Measurements from ENCODE around the gene LTBP1.

LTBP1 gene

GRCh38 chr2:33083699-33084387 lies 137.1 kb downstream of the LTBP1 start:
- Histone ChIP-seq H3K4me1 (no peaks in the 10 kb centered on the region), H3K4me3 (no peak overlapping the region), H3K9me3 (no peaks in the 10 kb centered on the region), H3K36me3 (replicated peaks) (no peaks in the 10 kb centered on the region), H3K27me3 (ENCODE audit: low read depth) (no peaks in the 10 kb centered on the region)
- no peak for DNase-seq (ENCODE audit: low spot score in 2 of 2)
- in situ Hi-C loops (cut with MboI; ENCODE audit: low sequenced_read_pairs) = no loop called here

DNA sequence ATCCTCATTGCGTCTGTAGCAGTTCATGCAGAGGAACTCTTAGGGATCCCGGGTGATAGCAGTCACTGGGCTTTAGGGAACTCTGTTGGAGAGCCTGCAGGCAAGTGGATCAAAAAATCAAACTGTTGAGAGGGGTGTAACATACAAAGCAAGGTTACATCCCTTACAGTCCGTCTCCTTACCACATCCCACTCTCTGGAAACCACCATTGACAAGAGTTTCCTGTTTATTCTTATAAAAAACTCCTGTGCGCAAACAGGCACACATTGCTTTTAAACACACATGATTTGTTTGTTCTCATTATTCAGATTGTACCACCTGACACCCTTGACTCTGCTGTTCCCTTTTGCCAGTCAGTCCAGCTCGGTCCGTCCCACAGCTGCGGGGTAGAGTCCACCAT lies 137.7 kb downstream of the LTBP1 start:
- H3K4me3 ChIP-seq = no peak overlapping the region
- H3K36me3 ChIP-seq (replicated peaks) = no peaks in the 10 kb centered on the region
- DNase-seq (ENCODE audit: low spot score in 2 of 2) = no peak
- in situ Hi-C loops (cut with MboI; ENCODE audit: low sequenced_read_pairs) = no loop called here
- no peaks in the 10 kb centered on the region for H3K4me1 ChIP-seq
- H3K27me3 ChIP-seq (ENCODE audit: low read depth) = no peaks in the 10 kb centered on the region
- no peaks in the 10 kb centered on the region for H3K9me3 ChIP-seq

DNA sequence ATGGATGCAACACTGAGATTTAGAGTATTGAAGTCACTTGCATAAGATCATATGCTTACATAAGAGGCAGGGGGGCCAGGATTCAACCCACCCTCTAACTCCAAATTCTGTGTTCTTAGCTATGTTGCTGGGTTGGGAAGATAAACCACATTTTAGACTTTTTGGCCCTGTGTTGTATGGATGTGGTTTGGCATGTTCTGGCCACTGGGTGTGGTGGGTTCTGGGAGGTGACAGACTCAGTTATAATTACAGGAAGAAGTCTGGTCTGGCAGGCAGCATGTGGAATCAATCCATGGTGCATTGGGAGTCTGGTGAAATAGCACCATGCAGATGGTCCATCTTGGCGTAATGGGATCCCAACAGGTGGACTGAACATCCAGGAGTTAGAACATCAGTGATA lies 138.9 kb downstream of the LTBP1 start:
- no peaks in the 10 kb centered on the region for H3K4me1 ChIP-seq
- in situ Hi-C loops (cut with MboI; ENCODE audit: low sequenced_read_pairs) = no loop called here
- no peaks in the 10 kb centered on the region for H3K36me3 ChIP-seq (replicated peaks)

GRCh38 chr2:33086400-33087015 lies 139.8 kb downstream of the LTBP1 start:
- no peak overlapping the region for H3K4me3 ChIP-seq
- H3K27me3 ChIP-seq (ENCODE audit: low read depth) = no peaks in the 10 kb centered on the region
- H3K36me3 ChIP-seq (replicated peaks) = no peaks in the 10 kb centered on the region
- in situ Hi-C loops (cut with MboI; ENCODE audit: low sequenced_read_pairs) = no loop called here
- no peak for DNase-seq (ENCODE audit: low spot score in 2 of 2)
- no peaks in the 10 kb centered on the region for H3K4me1 ChIP-seq
- no peaks in the 10 kb centered on the region for H3K9me3 ChIP-seq

More for the DNA sequence above, 138.9 kb downstream of the LTBP1 start:
- DNase-seq (ENCODE audit: low spot score in 2 of 2) = no peak
- H3K4me3 ChIP-seq = no peak overlapping the region
- no peaks in the 10 kb centered on the region for H3K27me3 ChIP-seq (ENCODE audit: low read depth)
- H3K9me3 ChIP-seq = no peaks in the 10 kb centered on the region

GRCh38 chr2:33090553-33091134 lies 143.9 kb downstream of the LTBP1 start:
- no peaks in the 10 kb centered on the region for H3K36me3 ChIP-seq (replicated peaks)
- no peaks in the 10 kb centered on the region for H3K9me3 ChIP-seq
- no peak for DNase-seq (ENCODE audit: low spot score in 2 of 2)
- no peaks in the 10 kb centered on the region for H3K4me1 ChIP-seq
- no peak overlapping the region for H3K4me3 ChIP-seq
- H3K27me3 ChIP-seq (ENCODE audit: low read depth) = no peaks in the 10 kb centered on the region
- in situ Hi-C loops (cut with MboI; ENCODE audit: low sequenced_read_pairs) = no loop called here

- in situ Hi-C loops (cut with MboI; ENCODE audit: low sequenced_read_pairs) = no loop called here
Observed at GRCh38 chr2:33091541-33092123, 144.9 kb downstream of the LTBP1 start.

DNA sequence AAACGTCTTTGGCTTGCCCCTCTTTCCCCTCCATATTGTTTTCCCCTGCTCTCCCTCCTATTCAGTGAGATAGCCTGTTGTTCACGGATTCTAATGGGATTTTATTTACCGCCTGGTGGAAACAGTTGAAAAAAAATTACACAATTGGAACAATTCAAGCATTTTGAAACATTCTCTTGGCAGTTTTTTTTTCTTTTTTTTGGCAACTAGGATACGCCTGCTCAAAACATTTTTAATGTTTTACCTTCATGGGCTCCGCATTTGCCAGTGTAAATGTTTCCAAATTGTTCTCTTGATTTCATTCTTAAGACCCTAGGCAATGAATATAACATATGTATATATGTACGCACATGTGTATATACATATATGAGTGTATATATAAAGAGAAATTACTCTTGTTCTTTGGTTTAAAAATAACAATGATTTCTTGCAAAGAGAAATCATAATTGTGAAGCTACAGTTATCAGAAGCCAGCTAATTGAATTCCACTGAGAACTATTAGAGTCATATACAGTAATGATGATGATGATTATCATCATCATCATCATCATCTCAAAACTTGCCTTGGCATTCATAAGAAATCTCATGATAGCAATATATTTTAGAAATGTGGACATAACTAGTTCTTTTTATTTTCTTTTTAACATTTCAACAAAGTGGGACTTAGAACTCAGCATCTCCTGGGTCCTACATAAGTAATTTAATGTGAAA lies 146.7 kb downstream of the LTBP1 start:
- H3K4me1 ChIP-seq = no peaks in the 10 kb centered on the region
- no peak for DNase-seq (ENCODE audit: low spot score in 2 of 2)
- in situ Hi-C loops (cut with MboI; ENCODE audit: low sequenced_read_pairs) = no loop called here
- H3K36me3 ChIP-seq (replicated peaks) = no peaks in the 10 kb centered on the region
- no peaks in the 10 kb centered on the region for H3K9me3 ChIP-seq
- H3K4me3 ChIP-seq = no peak overlapping the region
- H3K27me3 ChIP-seq (ENCODE audit: low read depth) = 0 out of 2 replicates have a peak, but pooled peaks cover 2% of the 10 kb centered on the region

More at GRCh38 chr2:33091541-33092123, 144.9 kb downstream of the LTBP1 start:
- Histone ChIP-seq H3K4me3 (no peak overlapping the region), H3K27me3 (ENCODE audit: low read depth) (0 out of 2 replicates have a peak, but pooled peaks cover 2% of the 10 kb centered on the region), H3K9me3 (no peaks in the 10 kb centered on the region), H3K36me3 (replicated peaks) (no peaks in the 10 kb centered on the region), H3K4me1 (no peaks in the 10 kb centered on the region)
- no peak for DNase-seq (ENCODE audit: low spot score in 2 of 2)

- Histone ChIP-seq H3K36me3 (replicated peaks) (no peaks in the 10 kb centered on the region), H3K9me3 (no peaks in the 10 kb centered on the region), H3K4me3 (no peak overlapping the region), H3K27me3 (ENCODE audit: low read depth) (0 out of 2 replicates have a peak, but pooled peaks cover 2% of the 10 kb centered on the region), H3K4me1 (no peaks in the 10 kb centered on the region)
- DNase-seq (ENCODE audit: low spot score in 2 of 2) = no peak
- in situ Hi-C loops (cut with MboI; ENCODE audit: low sequenced_read_pairs) = no loop called here
Observed at GRCh38 chr2:33094303-33094702, 147.6 kb downstream of the LTBP1 start.

DNA sequence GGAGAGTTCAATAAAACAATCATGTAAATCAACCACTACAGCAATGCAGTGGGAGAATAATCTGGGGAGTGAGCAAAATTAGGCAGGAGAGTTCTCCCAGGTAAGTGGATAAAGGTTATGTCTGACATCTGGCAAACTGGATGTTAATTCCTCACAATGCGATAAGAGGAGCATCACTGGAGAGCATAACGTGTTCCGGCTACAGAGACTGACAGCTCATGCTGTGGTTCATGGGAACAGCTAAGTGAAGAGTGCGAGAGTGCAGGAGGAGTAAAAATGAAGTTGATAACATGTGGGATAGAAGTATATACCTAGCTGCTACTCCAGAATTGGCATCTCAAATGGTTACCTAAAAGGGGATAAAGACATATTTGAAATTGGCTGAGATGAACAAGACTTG lies 153.2 kb downstream of the LTBP1 start:
- no peaks in the 10 kb centered on the region for H3K9me3 ChIP-seq
- 0 out of 2 replicates have a peak, but pooled peaks cover 2% of the 10 kb centered on the region for H3K27me3 ChIP-seq (ENCODE audit: low read depth)
- H3K36me3 ChIP-seq (replicated peaks) = no peaks in the 10 kb centered on the region
- in situ Hi-C loops (cut with MboI; ENCODE audit: low sequenced_read_pairs) = no loop called here
- no peaks in the 10 kb centered on the region for H3K4me1 ChIP-seq
- H3K4me3 ChIP-seq = no peak overlapping the region
- DNase-seq (ENCODE audit: low spot score in 2 of 2) = no peak

GRCh38 chr2:33100921-33101320 lies 154.2 kb downstream of the LTBP1 start:
- no peak for DNase-seq (ENCODE audit: low spot score in 2 of 2)
- Histone ChIP-seq H3K36me3 (replicated peaks) (no peaks in the 10 kb centered on the region), H3K4me3 (no peak overlapping the region), H3K4me1 (no peaks in the 10 kb centered on the region), H3K27me3 (ENCODE audit: low read depth) (0 out of 2 replicates have a peak, but pooled peaks cover 2% of the 10 kb centered on the region), H3K9me3 (no peaks in the 10 kb centered on the region)
- in situ Hi-C loops (cut with MboI; ENCODE audit: low sequenced_read_pairs) = no loop called here

- H3K36me3 ChIP-seq (replicated peaks) = no peaks in the 10 kb centered on the region
- H3K27me3 ChIP-seq (ENCODE audit: low read depth) = no peaks in the 10 kb centered on the region
- in situ Hi-C loops (cut with MboI; ENCODE audit: low sequenced_read_pairs) = no loop called here
- H3K4me1 ChIP-seq = no peaks in the 10 kb centered on the region
- 0 out of 2 replicates have a peak, but pooled peaks cover 2% of the 10 kb centered on the region for H3K9me3 ChIP-seq
- no peak overlapping the region for H3K4me3 ChIP-seq
- no peak for DNase-seq (ENCODE audit: low spot score in 2 of 2)
Observed at GRCh38 chr2:33104052-33104623, 157.4 kb downstream of the LTBP1 start.

DNA sequence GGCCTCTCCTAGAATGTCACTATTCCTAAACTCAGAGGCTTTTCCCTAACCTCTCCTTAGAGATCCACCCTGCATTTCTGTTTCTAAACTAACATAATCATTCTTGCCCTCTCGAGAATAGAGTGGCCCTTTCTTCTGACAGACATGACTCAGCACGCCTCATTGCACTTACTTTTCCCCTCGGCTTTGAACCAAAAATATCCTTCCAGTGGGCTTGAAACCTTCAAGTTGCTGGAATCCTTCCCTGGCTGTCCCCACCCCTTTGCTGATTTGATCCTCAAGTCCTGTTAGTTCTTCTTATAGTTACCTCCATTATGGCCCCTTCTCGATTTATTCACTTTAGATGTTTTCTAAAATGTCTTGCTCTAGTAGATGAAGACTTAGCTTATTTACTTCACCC lies 158.0 kb downstream of the LTBP1 start:
- Histone ChIP-seq H3K4me3 (no peak overlapping the region), H3K36me3 (replicated peaks) (no peaks in the 10 kb centered on the region)

DNA sequence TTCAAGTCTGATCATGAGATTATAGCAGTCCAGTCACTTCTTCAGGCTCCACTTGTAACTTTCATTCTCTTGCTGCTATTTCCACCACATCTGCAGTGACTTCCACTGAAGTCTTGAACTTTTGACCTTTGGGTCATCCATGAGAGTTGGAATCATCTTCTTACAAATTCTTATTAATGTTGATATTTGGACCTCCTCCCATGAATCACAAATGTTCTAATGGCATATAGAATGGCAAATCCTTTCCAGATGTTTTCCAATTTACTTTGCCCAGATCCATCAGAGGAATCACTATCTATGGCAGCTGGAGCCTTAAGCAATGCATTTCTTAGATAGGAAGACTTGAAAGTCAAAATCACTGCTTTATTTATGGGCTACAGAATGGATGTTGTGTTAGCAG lies 159.4 kb downstream of the LTBP1 start:
- 0 out of 2 replicates have a peak, but pooled peaks cover 2% of the 10 kb centered on the region for H3K27me3 ChIP-seq (ENCODE audit: low read depth)
- H3K4me3 ChIP-seq = no peak overlapping the region
- H3K36me3 ChIP-seq (replicated peaks) = no peaks in the 10 kb centered on the region
- H3K4me1 ChIP-seq = no peaks in the 10 kb centered on the region
- no peak for DNase-seq (ENCODE audit: low spot score in 2 of 2)
- in situ Hi-C loops (cut with MboI; ENCODE audit: low sequenced_read_pairs) = no loop called here
- H3K9me3 ChIP-seq = 0 out of 2 replicates have a peak, but pooled peaks cover 2% of the 10 kb centered on the region

More for the DNA sequence above, 158.0 kb downstream of the LTBP1 start:
- H3K27me3 ChIP-seq (ENCODE audit: low read depth) = 0 out of 2 replicates have a peak, but pooled peaks cover 2% of the 10 kb centered on the region
- H3K4me1 ChIP-seq = no peaks in the 10 kb centered on the region
- H3K9me3 ChIP-seq = 0 out of 2 replicates have a peak, but pooled peaks cover 2% of the 10 kb centered on the region
- no peak for DNase-seq (ENCODE audit: low spot score in 2 of 2)
- in situ Hi-C loops (cut with MboI; ENCODE audit: low sequenced_read_pairs) = no loop called here

Data from HAP-1 (cell line).